ENCODE measurements around the gene NLRP1. TPM values are rescaled to one million over a fixed set of nuclear protein-coding genes. Genes with fewer than 3 reads are reported as not detected.

NLRP1 gene
- total and polyA plus RNA-seq, 4 donors = 1.8 to 5.4 (median 3.0) TPM

- H3K36me3 ChIP-seq (ENCODE audit: control insufficient read depth in 4 of 4, insufficient read depth in 3 of 4, low read depth in 1 of 4, low read length in 3 of 4) = no peaks in the 10 kb centered on the region
- peaks cover 0 to 3% (median 0%) of the 10 kb centered on the region in 4 donors for H3K27me3 ChIP-seq (ENCODE audit: control insufficient read depth in 4 of 4, insufficient read depth in 4 of 4, low read length in 3 of 4)
- H3K9me3 ChIP-seq (ENCODE audit: control insufficient read depth in 4 of 4, low read length in 3 of 4) = no peaks in the 10 kb centered on the region
- H3K9ac ChIP-seq (ENCODE audit: low read depth in 1 of 2, low read length in 2 of 2) = no peak overlapping the region
- H3K4me1 ChIP-seq (ENCODE audit: control insufficient read depth in 4 of 4, insufficient read depth in 4 of 4, low read length in 3 of 4) = no peaks in the 10 kb centered on the region
- no peak for DNase-seq (ENCODE audit: low spot score)
- no peak overlapping the region for H3K4me3 ChIP-seq (ENCODE audit: low read depth in 1 of 3, low read length in 3 of 3)
- no peak for TF ChIP-seq RAD21 (IDR thresholded peaks at IDR 0.05)
- no peak for TF ChIP-seq JUND (IDR thresholded peaks at IDR 0.05)
- TF ChIP-seq SP1 (IDR thresholded peaks at IDR 0.05) = no peak
- no peak for TF ChIP-seq MAX (IDR thresholded peaks at IDR 0.05)
- TF ChIP-seq YY1 (IDR thresholded peaks at IDR 0.05) = no peak
- no peak for TF ChIP-seq TAF1 (conservative IDR thresholded peaks at IDR 0.05)
- no peak for TF ChIP-seq FOXA1 (IDR thresholded peaks at IDR 0.05)
- no peak for TF ChIP-seq CTCF (IDR thresholded peaks at IDR 0.05; ENCODE audit: low read depth, low read length, missing input control)
- no peak for TF ChIP-seq ZBTB33 (IDR thresholded peaks at IDR 0.05)
- no peak for TF ChIP-seq FOXA2 (IDR thresholded peaks at IDR 0.05)
- no peak for TF ChIP-seq GABPA (IDR thresholded peaks at IDR 0.05 in 1 of 2, conservative IDR thresholded peaks at IDR 0.05 in 1 of 2)
- TF ChIP-seq NR2F2 (IDR thresholded peaks at IDR 0.05) = no peak
- no peak for TF ChIP-seq ATF3 (IDR thresholded peaks at IDR 0.05)
- no peak for TF ChIP-seq HNF4A (conservative IDR thresholded peaks at IDR 0.05)
- no peak for TF ChIP-seq EGR1 (IDR thresholded peaks at IDR 0.05; ENCODE audit: low read depth in 2 of 2)
- TF ChIP-seq RXRA (IDR thresholded peaks at IDR 0.05) = no peak
- TF ChIP-seq HNF4G (IDR thresholded peaks at IDR 0.05) = no peak
- TF ChIP-seq REST (IDR thresholded peaks at IDR 0.05) = no peak
- H3K27ac ChIP-seq (ENCODE audit: low read depth in 1 of 2, low read length in 2 of 2) = no peak overlapping the region
- 87% methylated on average over 5 of the region's 5 CpGs for WGBS
These were observed 78.0 kb downstream of the NLRP1 start for GRCh38 chr17:5506307-5506706.

Data from liver (tissue), 9 donors.